A549 (cell line): ENCODE measurements around the gene CCDC188.

Experiments
- BHLHE40 ChIP-seq: IDR thresholded peaks from 2 replicates; pipeline ENCODE4 v1.6.1; 2012; ENCODE audit warnings: low read depth, low read length, inconsistent platforms
- CEBPB ChIP-seq, 2 experiments: fragments of >200 bp in 1 of 2; sonication (Bioruptor Twin) in 1 of 2; formaldehyde crosslinking in 1 of 2; IDR thresholded peaks; 2 replicates each; pipeline ENCODE4 v1.6.1; 2012 to 2016
- CHD2 ChIP-seq: fragments of 150-350 bp; IDR thresholded peaks from 2 replicates; pipeline ENCODE4 v1.6.1; 2014; ENCODE audit warnings: low read length; ENCODE audit not compliant: partially characterized antibody
- CTCF ChIP-seq: fragments of >200 bp; sonication (Bioruptor Twin); formaldehyde crosslinking; IDR thresholded peaks from 3 replicates; pipeline ENCODE4 v1.5.1; 2016
- EP300 ChIP-seq, 2 experiments: fragments of >200 bp; sonication (Bioruptor Twin); formaldehyde crosslinking; IDR thresholded peaks; 2 replicates in 1 of 2; 3 replicates in 1 of 2; pipeline ENCODE4 v1.6.1; 2016 to 2017
- FOSL2 ChIP-seq, 2 experiments: fragments of 450-650 bp in 1 of 2; fragments of >200 bp in 1 of 2; sonication (Bioruptor Twin) in 1 of 2; formaldehyde crosslinking; IDR thresholded peaks; 2 replicates each; pipeline versions ENCODE4 v1.5.0 to v1.6.1; 2016 to 2020; ENCODE audit warnings: mild to moderate bottlenecking in 1 of 2, moderate library complexity in 1 of 2
- HDAC2 ChIP-seq: fragments of 200-600 bp; sonication (generic); IDR thresholded peaks from 2 replicates; pipeline ENCODE4 v1.6.1; 2016
- JUN ChIP-seq, 2 experiments: fragments of >200 bp; sonication (Bioruptor Twin); formaldehyde crosslinking; IDR thresholded peaks; 2 replicates in 1 of 2; 3 replicates in 1 of 2; pipeline ENCODE4 v1.6.1; 2016 to 2017
- MAZ ChIP-seq: fragments of 150-350 bp; IDR thresholded peaks from 2 replicates; pipeline ENCODE4 v1.6.1; 2014; ENCODE audit warnings: antibody characterized with exemption, low read depth, low read length, borderline replicate concordance
- POLR2A ChIP-seq: IDR thresholded peaks from 2 replicates; pipeline ENCODE4 v1.6.1; 2012; ENCODE audit warnings: mild to moderate bottlenecking, low read length
- RAD21 ChIP-seq, 2 experiments: fragments of >200 bp in 1 of 2; sonication (Bioruptor Twin) in 1 of 2; formaldehyde crosslinking in 1 of 2; IDR thresholded peaks in 1 of 2; conservative IDR thresholded peaks in 1 of 2; 2 replicates in 1 of 2; 3 replicates in 1 of 2; pipeline ENCODE4 v1.6.1; 2012 to 2018; ENCODE audit warnings: inconsistent platforms in 1 of 2
- RNF2 ChIP-seq: fragments of 200-600 bp; sonication (generic); IDR thresholded peaks from 2 replicates; pipeline ENCODE4 v1.6.1; 2016; ENCODE audit warnings: low read depth, mild to moderate bottlenecking, antibody characterized with exemption, moderate library complexity, borderline replicate concordance

- TF ChIP-seq CTCF (no peak), CHD2 (no peak), JUN (IDR thresholded peaks at IDR 0.05) (no peak), EP300 (IDR thresholded peaks at IDR 0.05) (no peak), RAD21 (conservative IDR thresholded peaks at IDR 0.05 in 1 of 2, IDR thresholded peaks at IDR 0.05 in 1 of 2) (no peak), MAZ (no peak), POLR2A (no peak), RNF2 (no peak), CEBPB (IDR thresholded peaks at IDR 0.05) (no peak), FOSL2 (IDR thresholded peaks at IDR 0.05) (no peak), FOSL2 (CRISPR knock-in tag; IDR thresholded peaks at IDR 0.05) (no peak), HDAC2 (no peak), BHLHE40 (no peak)
These were observed 14.6 kb upstream of the CCDC188 start for GRCh38 chr22:20165421-20165820.
